Breast epithelium (tissue), 4 donors: ENCODE results near the gene TMEM63C. TPM values are rescaled to one million over a fixed set of nuclear protein-coding genes. Genes with fewer than 3 reads are reported as not detected.

Experiments used
- DNase-seq, 2 donors: peaks; one replicate each; pipeline ENCODE4 v3.0.0-alpha.2; 2019; ENCODE audit warnings: low spot score in 2 of 2
- H3K27ac ChIP-seq, 2 donors: fragments of 200-600 bp; sonication (generic) in 1 of 2; one replicate each; pipeline ENCODE4 v1.5.1; 2016 to 2019; ENCODE audit warnings: mild to moderate bottlenecking in 1 of 2
- H3K27me3 ChIP-seq, 2 donors: fragments of 200-600 bp; sonication (generic) in 1 of 2; one replicate each; pipeline versions ENCODE4 v1.5.1 to v1.6.0; 2017 to 2019; ENCODE audit warnings: control low read depth in 1 of 2, mild to moderate bottlenecking in 1 of 2
- H3K36me3 ChIP-seq: fragments of 200-600 bp; one replicate; pipeline ENCODE4 v1.5.1; 2019
- H3K4me1 ChIP-seq, 2 donors: fragments of 200-600 bp; sonication (generic); one replicate each; pipeline ENCODE4 v1.5.1; 2016 to 2019; ENCODE audit warnings: control low read depth in 1 of 2
- H3K4me3 ChIP-seq, 3 donors: fragments of 200-600 bp; sonication (generic); 1 replicate in 2 of 3; 2 replicates in 1 of 3; pipeline ENCODE4 v1.5.1; 2016 to 2019; ENCODE audit warnings: mild to moderate bottlenecking in 3 of 3, moderate library complexity in 2 of 3
- H3K9me3 ChIP-seq, 2 donors: fragments of 200-600 bp; sonication (generic) in 1 of 2; one replicate each; pipeline ENCODE4 v1.5.1; 2016 to 2019; ENCODE audit warnings: control low read depth in 1 of 2
- POLR2A ChIP-seq: fragments of 450-650 bp; IDR thresholded peaks from one replicate; pipeline ENCODE4 v1.6.1; 2016; ENCODE audit warnings: antibody characterized with exemption, mild to moderate bottlenecking, moderate library complexity
- POLR2AphosphoS5 ChIP-seq, 3 donors: sonication (generic); formaldehyde crosslinking; IDR thresholded peaks; one replicate each; pipeline ENCODE4 v1.6.1; 2017; ENCODE audit warnings: antibody characterized with exemption in 3 of 3
- intact Hi-C: fragments of 100-400 bp; cut with DNase I; formaldehyde crosslinking; loops from one replicate; pipeline ENCODE4 v1.15.1; 2023; ENCODE audit warnings: low total_unique reads
- total RNA-seq, 3 donors: library from RNA; depleted of rRNA; stranded (reverse); fragments of >200 nt; gene quantifications; one replicate each; pipeline ENCODE4 v1.1.0, GENCODE V29; 2016
- TF ChIP-seq, protein P1 (sequence below), 3 donors: fragments of 450-650 bp; IDR thresholded peaks; one replicate each; pipeline ENCODE4 v1.5.1; 2016 to 2017; ENCODE audit warnings: antibody characterized with exemption in 3 of 3, mild to moderate bottlenecking in 3 of 3, moderate library complexity in 3 of 3

TMEM63C gene, protein sequence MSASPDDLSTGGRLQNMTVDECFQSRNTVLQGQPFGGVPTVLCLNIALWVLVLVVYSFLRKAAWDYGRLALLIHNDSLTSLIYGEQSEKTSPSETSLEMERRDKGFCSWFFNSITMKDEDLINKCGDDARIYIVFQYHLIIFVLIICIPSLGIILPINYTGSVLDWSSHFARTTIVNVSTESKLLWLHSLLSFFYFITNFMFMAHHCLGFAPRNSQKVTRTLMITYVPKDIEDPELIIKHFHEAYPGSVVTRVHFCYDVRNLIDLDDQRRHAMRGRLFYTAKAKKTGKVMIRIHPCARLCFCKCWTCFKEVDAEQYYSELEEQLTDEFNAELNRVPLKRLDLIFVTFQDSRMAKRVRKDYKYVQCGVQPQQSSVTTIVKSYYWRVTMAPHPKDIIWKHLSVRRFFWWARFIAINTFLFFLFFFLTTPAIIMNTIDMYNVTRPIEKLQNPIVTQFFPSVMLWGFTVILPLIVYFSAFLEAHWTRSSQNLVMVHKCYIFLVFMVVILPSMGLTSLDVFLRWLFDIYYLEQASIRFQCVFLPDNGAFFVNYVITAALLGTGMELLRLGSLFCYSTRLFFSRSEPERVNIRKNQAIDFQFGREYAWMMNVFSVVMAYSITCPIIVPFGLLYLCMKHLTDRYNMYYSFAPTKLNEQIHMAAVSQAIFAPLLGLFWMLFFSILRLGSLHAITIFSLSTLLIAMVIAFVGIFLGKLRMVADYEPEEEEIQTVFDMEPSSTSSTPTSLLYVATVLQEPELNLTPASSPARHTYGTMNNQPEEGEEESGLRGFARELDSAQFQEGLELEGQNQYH
- total RNA-seq: 1 to 10 TPM in 2 of 3 donors, under 1 TPM in 1; 0.16 to 8.0 (median 3.9) TPM

DNA sequence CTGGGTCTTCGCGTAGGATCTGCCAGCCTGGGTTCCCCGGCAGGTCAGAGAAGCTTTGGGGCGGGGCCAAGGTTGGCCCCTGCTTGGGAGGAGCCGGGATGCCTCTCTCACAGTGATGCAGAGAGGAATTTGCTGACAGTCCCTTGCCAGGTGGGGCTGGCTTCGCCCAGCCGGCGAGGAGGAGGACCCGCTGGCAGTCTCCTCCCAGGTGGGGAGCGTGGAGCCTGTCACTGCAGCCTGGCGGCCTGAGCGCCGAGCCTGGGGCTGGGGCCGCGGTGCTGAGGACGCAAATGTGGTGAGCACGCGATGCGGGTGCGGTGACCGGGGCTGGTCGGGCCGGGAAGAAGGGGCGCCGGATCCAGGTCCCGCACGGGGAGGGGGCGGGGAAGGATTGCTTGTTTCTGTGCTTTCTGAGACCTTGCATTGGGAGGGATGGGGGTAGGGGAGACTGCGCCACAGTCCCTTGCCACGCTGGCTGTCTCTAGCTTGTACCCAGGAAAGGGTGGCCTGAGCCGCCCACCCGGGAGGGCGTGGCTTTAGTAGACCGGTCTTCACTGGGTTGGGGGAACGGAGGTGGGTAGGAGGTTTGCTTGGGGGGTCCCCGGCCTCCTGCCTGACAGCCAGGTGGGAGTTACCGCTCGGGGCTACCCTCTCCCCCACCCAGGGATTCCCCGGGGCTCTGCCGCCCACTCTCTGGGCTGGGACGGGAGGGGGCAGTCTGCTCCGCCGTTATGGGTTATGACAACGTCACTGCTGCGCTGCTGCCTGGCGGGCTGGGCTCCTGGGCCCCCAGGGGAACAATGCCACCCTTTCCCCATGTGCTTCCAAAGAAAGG lies at the start of gene TMEM63C:
TMEM63C (plus strand) TSS at position 196 of the 835 bp plus-strand sequence. CDS start 37,016 bp downstream, outside the sequence.
- no peaks in the 10 kb centered on the region for H3K36me3 ChIP-seq
- no peaks in the 10 kb centered on the region for H3K9me3 ChIP-seq
- H3K27ac ChIP-seq: no peak within 1 kb of the TSS
- intact Hi-C loops: no loop called here
- no peaks in the 10 kb centered on the region for H3K4me1 ChIP-seq
- TF ChIP-seq, protein P1, sequence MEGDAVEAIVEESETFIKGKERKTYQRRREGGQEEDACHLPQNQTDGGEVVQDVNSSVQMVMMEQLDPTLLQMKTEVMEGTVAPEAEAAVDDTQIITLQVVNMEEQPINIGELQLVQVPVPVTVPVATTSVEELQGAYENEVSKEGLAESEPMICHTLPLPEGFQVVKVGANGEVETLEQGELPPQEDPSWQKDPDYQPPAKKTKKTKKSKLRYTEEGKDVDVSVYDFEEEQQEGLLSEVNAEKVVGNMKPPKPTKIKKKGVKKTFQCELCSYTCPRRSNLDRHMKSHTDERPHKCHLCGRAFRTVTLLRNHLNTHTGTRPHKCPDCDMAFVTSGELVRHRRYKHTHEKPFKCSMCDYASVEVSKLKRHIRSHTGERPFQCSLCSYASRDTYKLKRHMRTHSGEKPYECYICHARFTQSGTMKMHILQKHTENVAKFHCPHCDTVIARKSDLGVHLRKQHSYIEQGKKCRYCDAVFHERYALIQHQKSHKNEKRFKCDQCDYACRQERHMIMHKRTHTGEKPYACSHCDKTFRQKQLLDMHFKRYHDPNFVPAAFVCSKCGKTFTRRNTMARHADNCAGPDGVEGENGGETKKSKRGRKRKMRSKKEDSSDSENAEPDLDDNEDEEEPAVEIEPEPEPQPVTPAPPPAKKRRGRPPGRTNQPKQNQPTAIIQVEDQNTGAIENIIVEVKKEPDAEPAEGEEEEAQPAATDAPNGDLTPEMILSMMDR (IDR thresholded peaks at IDR 0.05): no peak
- no peak for TF ChIP-seq POLR2A
- TF ChIP-seq POLR2AphosphoS5 (IDR thresholded peaks at IDR 0.05): no peak
- H3K4me3 ChIP-seq: peak within 1 kb of the TSS in 2 of 3 donors; percentile 51 to 75
- H3K27me3 ChIP-seq: peaks cover 0 to 4% of the 10 kb centered on the region in 2 donors
- DNase-seq: peak; percentile 29 to 68

DNA sequence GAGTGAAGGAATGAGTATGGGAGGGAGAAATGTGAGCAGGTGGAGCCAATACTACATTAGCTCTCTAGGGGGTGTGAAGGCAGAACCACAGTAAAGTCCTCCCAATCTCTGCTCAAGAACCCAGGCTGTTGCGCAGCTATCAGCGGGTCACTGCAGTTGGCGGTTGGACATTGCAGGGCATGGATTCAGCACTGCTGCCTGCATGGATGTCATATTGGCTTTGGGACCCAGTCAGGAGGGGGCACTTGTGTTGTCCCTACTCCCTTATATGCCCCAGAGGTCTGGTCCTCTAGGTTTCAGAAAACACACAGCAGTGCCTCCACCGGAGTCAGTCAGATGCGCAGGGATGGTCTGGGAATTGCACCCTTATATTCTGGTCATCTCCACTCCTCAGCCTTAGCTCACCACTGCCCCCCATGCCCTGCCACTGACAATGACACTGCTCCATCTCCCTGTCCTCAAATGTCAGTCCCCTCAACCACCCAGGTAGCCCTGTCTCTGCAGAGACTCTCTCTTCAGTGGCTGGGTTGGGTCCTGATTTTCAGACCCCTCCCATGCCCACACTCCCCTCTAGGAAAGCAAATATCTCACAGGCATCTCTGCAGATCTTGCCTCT lies 49.6 kb upstream of the TMEM63C start:
- no peak for DNase-seq
- intact Hi-C loops: no loop called here
- no peaks in the 10 kb centered on the region for H3K4me1 ChIP-seq
- H3K27me3 ChIP-seq: peaks cover 0 to 32% of the 10 kb centered on the region in 2 donors
- TF ChIP-seq, protein P1 (IDR thresholded peaks at IDR 0.05): no peak
- TF ChIP-seq POLR2AphosphoS5 (IDR thresholded peaks at IDR 0.05): no peak
- TF ChIP-seq POLR2A: no peak
- H3K4me3 ChIP-seq: no peak overlapping the region
- no peaks in the 10 kb centered on the region for H3K9me3 ChIP-seq
- no peak overlapping the region for H3K27ac ChIP-seq
- no peaks in the 10 kb centered on the region for H3K36me3 ChIP-seq

DNA sequence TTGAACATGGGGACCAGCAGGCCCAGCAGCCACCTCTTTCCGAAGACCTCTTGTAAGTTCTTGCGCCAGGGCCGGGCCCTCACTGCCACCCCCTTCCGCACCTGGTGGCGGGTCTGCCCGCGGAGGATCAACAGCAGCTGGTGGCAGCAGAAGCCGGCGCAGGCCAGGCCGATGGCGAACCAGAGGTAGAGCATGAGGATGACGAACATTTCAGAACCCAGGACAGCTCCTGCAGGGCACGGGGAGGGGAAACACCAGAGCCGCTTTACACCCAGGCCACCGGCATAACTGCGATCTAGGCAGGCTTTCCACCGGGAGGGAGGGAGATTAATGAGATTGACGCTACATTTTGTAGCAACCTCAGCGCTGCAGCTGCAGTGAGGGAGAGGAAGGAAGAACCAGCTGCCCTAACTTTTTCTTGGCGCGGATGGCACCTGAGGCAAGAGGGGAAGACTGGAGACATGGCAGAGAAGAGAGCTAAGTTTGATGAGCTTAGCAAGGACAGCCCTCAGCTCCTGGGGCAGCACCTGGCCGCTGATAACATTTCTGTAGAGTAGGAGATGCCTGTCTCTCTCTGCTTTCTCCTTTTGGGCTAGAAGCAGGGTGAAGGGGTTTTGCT lies 47.8 kb upstream of the TMEM63C start:
- no peak overlapping the region for H3K4me3 ChIP-seq
- TF ChIP-seq, protein P1 (IDR thresholded peaks at IDR 0.05): no peak
- no peak for TF ChIP-seq POLR2AphosphoS5 (IDR thresholded peaks at IDR 0.05)
- no peak for TF ChIP-seq POLR2A
- intact Hi-C loops: no loop called here
- H3K36me3 ChIP-seq: no peaks in the 10 kb centered on the region
- H3K27me3 ChIP-seq: peaks cover 0 to 49% of the 10 kb centered on the region in 2 donors
- H3K4me1 ChIP-seq: no peaks in the 10 kb centered on the region
- no peak overlapping the region for H3K27ac ChIP-seq
- DNase-seq: peak in 1 of 2 donors; percentile 65
- H3K9me3 ChIP-seq: no peaks in the 10 kb centered on the region

GRCh38 chr14:77139022-77139421 lies 42.6 kb upstream of the TMEM63C start:
- DNase-seq: peak in 1 of 2 donors; percentile 22
- peaks cover 3 to 80% of the 10 kb centered on the region in 2 donors for H3K27me3 ChIP-seq
- TF ChIP-seq POLR2AphosphoS5 (IDR thresholded peaks at IDR 0.05): no peak
- no peak for TF ChIP-seq POLR2A
- TF ChIP-seq, protein P1 (IDR thresholded peaks at IDR 0.05): no peak
- intact Hi-C loops: no loop called here
- no peak overlapping the region for H3K27ac ChIP-seq
- peaks cover 10 to 12% of the 10 kb centered on the region in 2 donors for H3K4me1 ChIP-seq
- H3K4me3 ChIP-seq: no peak overlapping the region
- H3K36me3 ChIP-seq: no peaks in the 10 kb centered on the region
- no peaks in the 10 kb centered on the region for H3K9me3 ChIP-seq
